Adipocyte (in vitro differentiated cells): ENCODE data around the gene DELE1.

Experiments used
- DNase-seq: peaks from one replicate; pipeline ENCODE4 v3.0.0-alpha.2; 2015; ENCODE audit warnings: low read depth
- H3K27me3 ChIP-seq: replicated peaks from 2 replicates; pipeline ENCODE4 v1.7.0; 2013; ENCODE audit warnings: mild to moderate bottlenecking, low read length, moderate library complexity; ENCODE audit not compliant: control insufficient read depth, insufficient read depth
- H3K36me3 ChIP-seq: 2 replicates; pipeline ENCODE4 v1.7.0; 2013; ENCODE audit warnings: low read length, mild to moderate bottlenecking, moderate library complexity; ENCODE audit not compliant: control insufficient read depth, insufficient read depth, severe bottlenecking
- H3K4me1 ChIP-seq: 2 replicates; pipeline ENCODE4 v1.7.0; 2013; ENCODE audit warnings: mild to moderate bottlenecking, low read length, moderate library complexity; ENCODE audit not compliant: control insufficient read depth, insufficient read depth
- H3K4me3 ChIP-seq: 2 replicates; pipeline ENCODE4 v1.7.0; 2013; ENCODE audit warnings: mild to moderate bottlenecking, low read length, moderate library complexity
- H3K9ac ChIP-seq: 2 replicates; pipeline ENCODE4 v1.7.0; 2013; ENCODE audit warnings: mild to moderate bottlenecking, low read length, moderate library complexity
- H3K9me3 ChIP-seq: 2 replicates; pipeline ENCODE4 v1.7.0; 2013; ENCODE audit warnings: mild to moderate bottlenecking, low read length, moderate library complexity; ENCODE audit not compliant: control insufficient read depth

Gene DELE1

GRCh38 chr5:141897425-141897824 is 26.2 kb upstream of the DELE1 start:
- Histone ChIP-seq H3K4me3 (no peak overlapping the region), H3K36me3 (no peaks in the 10 kb centered on the region), H3K27me3 (no peaks in the 10 kb centered on the region), H3K9ac (no peak overlapping the region), H3K4me1 (peaks cover 6% of the 10 kb centered on the region), H3K9me3 (no peaks in the 10 kb centered on the region)
- DNase-seq: no peak

- H3K4me1 ChIP-seq: peaks cover 6% of the 10 kb centered on the region
- H3K27me3 ChIP-seq: no peaks in the 10 kb centered on the region
- H3K9ac ChIP-seq: no peak overlapping the region
- DNase-seq: peak; percentile 20
- no peak overlapping the region for H3K4me3 ChIP-seq
- H3K36me3 ChIP-seq: no peaks in the 10 kb centered on the region
- H3K9me3 ChIP-seq: no peaks in the 10 kb centered on the region
Measured at GRCh38 chr5:141898448-141899049, 25.1 kb upstream of the DELE1 start.

GRCh38 chr5:141902015-141902814 is 21.5 kb upstream of the DELE1 start:
- DNase-seq: no peak
- H3K36me3 ChIP-seq: no peaks in the 10 kb centered on the region
- no peaks in the 10 kb centered on the region for H3K27me3 ChIP-seq
- H3K4me1 ChIP-seq: peaks cover 6% of the 10 kb centered on the region
- no peak overlapping the region for H3K4me3 ChIP-seq
- no peaks in the 10 kb centered on the region for H3K9me3 ChIP-seq
- no peak overlapping the region for H3K9ac ChIP-seq

DNA sequence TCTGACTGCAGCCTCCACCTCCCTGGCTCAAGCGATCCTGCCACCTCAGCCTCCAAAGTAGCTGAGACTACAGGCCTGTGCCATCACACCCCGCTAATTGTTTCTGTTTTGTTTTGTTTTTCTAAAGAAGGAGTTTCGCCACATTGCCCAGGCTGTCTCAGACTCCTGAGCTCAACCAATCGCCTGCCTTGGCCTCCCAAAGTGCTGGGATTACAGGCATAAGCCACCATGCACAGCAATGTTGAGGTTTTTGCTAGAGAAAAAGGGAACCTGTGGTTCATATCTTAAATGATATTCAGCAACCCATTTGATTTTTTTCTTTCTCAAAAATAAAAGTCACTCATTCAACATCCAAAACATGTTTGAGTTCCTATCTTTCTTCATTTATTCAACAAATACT is 20.4 kb upstream of the DELE1 start:
- no peaks in the 10 kb centered on the region for H3K9me3 ChIP-seq
- H3K4me1 ChIP-seq: peaks cover 6% of the 10 kb centered on the region
- no peak overlapping the region for H3K9ac ChIP-seq
- no peaks in the 10 kb centered on the region for H3K27me3 ChIP-seq
- H3K36me3 ChIP-seq: no peaks in the 10 kb centered on the region
- DNase-seq: no peak
- H3K4me3 ChIP-seq: no peak overlapping the region

- H3K9me3 ChIP-seq: no peaks in the 10 kb centered on the region
- H3K4me3 ChIP-seq: no peak overlapping the region
- DNase-seq: no peak
- no peaks in the 10 kb centered on the region for H3K27me3 ChIP-seq
- no peaks in the 10 kb centered on the region for H3K36me3 ChIP-seq
- H3K9ac ChIP-seq: no peak overlapping the region
- H3K4me1 ChIP-seq: peaks cover 7% of the 10 kb centered on the region
Measured at GRCh38 chr5:141904551-141904950, 19.1 kb upstream of the DELE1 start.

- peaks cover 7% of the 10 kb centered on the region for H3K4me1 ChIP-seq
- H3K9me3 ChIP-seq: no peaks in the 10 kb centered on the region
- H3K27me3 ChIP-seq: no peaks in the 10 kb centered on the region
- no peak overlapping the region for H3K9ac ChIP-seq
- H3K4me3 ChIP-seq: no peak overlapping the region
- H3K36me3 ChIP-seq: no peaks in the 10 kb centered on the region
- DNase-seq: no peak
Measured at GRCh38 chr5:141906517-141906916, 17.2 kb upstream of the DELE1 start.

DNA sequence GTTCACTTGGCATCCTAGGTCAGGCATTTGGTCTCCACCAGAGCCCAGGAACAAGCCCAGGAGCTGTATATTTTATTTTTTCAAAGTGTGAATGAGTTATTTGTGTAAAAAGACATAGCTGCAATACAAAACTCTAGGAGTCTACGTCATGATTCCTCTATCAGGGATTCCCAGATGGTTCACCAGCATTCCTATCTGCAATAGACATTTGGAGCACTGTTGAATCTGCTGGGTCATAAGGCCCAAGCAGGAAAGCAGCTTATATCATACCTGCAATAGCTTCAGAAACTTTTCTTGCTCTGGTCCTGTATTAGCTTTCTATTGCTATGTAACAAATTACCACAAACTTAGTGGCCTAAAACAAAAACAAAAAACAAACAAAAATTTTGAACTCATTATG is 16.7 kb upstream of the DELE1 start:
- no peak overlapping the region for H3K4me3 ChIP-seq

DNA sequence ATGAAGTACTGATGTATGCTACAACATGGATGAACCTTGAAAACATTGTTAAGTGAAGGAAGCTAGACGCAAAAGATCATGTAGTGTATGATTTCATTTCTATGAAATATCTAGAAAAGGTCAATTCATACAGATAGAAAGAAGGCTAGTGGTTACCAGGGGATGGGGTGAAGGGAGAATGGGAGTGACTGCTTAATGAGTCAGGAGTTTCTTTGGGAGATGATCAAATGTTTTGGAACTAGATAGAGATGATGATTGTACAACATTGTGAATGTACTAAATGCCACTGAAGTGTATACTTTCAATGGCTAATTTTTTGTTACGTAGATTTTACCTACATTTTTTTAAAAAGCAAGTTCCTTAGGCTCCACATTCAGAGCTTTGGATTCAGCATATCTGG is 14.9 kb upstream of the DELE1 start:
- H3K9ac ChIP-seq: no peak overlapping the region
- no peak for DNase-seq

More for the DNA sequence above, 16.7 kb upstream of the DELE1 start:
- H3K9ac ChIP-seq: no peak overlapping the region
- H3K27me3 ChIP-seq: no peaks in the 10 kb centered on the region
- no peaks in the 10 kb centered on the region for H3K36me3 ChIP-seq
- no peak for DNase-seq
- H3K4me1 ChIP-seq: peaks cover 7% of the 10 kb centered on the region
- H3K9me3 ChIP-seq: no peaks in the 10 kb centered on the region

DNA sequence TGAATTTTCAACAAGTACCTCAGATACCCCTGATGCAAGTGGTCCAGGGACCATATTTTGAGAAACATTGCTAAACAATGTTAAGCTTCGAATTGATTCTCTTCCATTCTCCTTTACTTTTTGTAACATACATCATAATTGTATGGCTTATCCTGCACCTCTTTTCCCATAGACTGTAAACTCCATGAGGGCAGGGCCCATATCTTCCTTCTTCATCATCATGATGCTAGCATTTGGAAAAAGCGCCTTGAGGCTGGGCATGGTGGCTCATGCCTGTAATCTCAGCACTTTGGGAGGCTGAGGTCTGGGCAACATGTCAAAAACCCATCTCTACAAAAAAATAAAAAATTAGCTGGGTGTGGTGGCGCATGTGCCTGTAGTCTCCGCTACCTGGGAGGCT is 14.5 kb upstream of the DELE1 start:
- no peaks in the 10 kb centered on the region for H3K9me3 ChIP-seq
- no peak for DNase-seq
- no peaks in the 10 kb centered on the region for H3K27me3 ChIP-seq
- no peak overlapping the region for H3K4me3 ChIP-seq
- no peaks in the 10 kb centered on the region for H3K36me3 ChIP-seq
- peaks cover 13% of the 10 kb centered on the region for H3K4me1 ChIP-seq
- no peak overlapping the region for H3K9ac ChIP-seq

More for the DNA sequence above, 14.9 kb upstream of the DELE1 start:
- H3K27me3 ChIP-seq: no peaks in the 10 kb centered on the region
- H3K4me3 ChIP-seq: no peak overlapping the region
- no peaks in the 10 kb centered on the region for H3K36me3 ChIP-seq
- H3K4me1 ChIP-seq: peaks cover 10% of the 10 kb centered on the region
- no peaks in the 10 kb centered on the region for H3K9me3 ChIP-seq

- H3K27me3 ChIP-seq: no peaks in the 10 kb centered on the region
- no peaks in the 10 kb centered on the region for H3K36me3 ChIP-seq
- no peak for DNase-seq
- no peaks in the 10 kb centered on the region for H3K9me3 ChIP-seq
- H3K4me1 ChIP-seq: peaks cover 13% of the 10 kb centered on the region
- no peak overlapping the region for H3K4me3 ChIP-seq
- H3K9ac ChIP-seq: no peak overlapping the region
Measured at GRCh38 chr5:141910271-141910673, 13.4 kb upstream of the DELE1 start.

DNA sequence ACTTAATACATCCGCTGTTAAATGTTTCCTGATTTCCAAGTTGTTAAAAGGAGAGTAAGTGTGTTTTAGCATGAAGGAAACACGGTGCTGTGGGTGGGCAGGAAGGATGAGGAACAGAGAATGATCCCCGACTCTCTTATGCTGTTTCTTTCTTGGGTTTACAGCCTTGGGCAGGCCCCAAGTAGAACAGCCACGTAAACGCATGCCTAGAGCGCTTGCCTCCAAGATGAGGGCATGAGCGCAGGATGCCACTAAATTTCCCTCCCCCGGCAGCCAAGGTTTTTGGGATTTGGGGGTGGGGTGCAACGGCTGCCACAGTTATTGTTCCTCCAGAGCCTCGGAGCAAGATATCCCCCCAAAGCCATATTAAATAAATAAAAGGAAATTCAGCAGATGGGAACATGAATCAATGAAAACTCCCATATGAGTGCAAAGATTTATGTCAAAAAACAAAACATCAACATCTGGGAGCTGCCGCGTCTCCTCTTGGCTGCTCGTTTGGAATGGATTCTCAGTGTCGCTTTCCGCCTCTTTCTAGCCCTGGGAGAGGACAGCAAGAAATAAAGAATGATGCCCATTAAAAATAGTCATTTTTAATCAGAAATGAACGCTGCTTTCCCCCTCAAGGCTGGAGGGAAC is 10.0 kb upstream of the DELE1 start:
- H3K9ac ChIP-seq: peak overlapping the region; percentile 73
- no peaks in the 10 kb centered on the region for H3K36me3 ChIP-seq
- H3K4me1 ChIP-seq: peaks cover 11% of the 10 kb centered on the region
- H3K9me3 ChIP-seq: no peaks in the 10 kb centered on the region
- peak overlapping the region; percentile 73 for H3K4me3 ChIP-seq
- DNase-seq: no peak
- peaks cover 8% of the 10 kb centered on the region for H3K27me3 ChIP-seq
